Thymus (tissue), 11 donors: ENCODE results near the gene ABCG2. TPM values are rescaled to one million over a fixed set of nuclear protein-coding genes. Genes with fewer than 3 reads are reported as not detected.
A peak's percentile ranks its signal among the peaks of the same experiment; 100 is the strongest.

Source experiments
- DNase-seq, 9 donors: peaks; one replicate each; pipeline ENCODE4 v3.0.0-alpha.2; 2013; ENCODE audit warnings: low spot score in 9 of 9, low read depth in 6 of 9, missing footprints in 1 of 9
- H3K27ac ChIP-seq, 2 donors: one replicate each; pipeline ENCODE4 v1.5.1; 2013; ENCODE audit warnings: control low read depth in 1 of 2, low read depth in 1 of 2, low read length in 1 of 2, mild to moderate bottlenecking in 1 of 2, moderate library complexity in 1 of 2
- H3K27me3 ChIP-seq, 2 donors: one replicate each; pipeline ENCODE4 v1.5.1; 2013; ENCODE audit warnings: low read length in 1 of 2; ENCODE audit not compliant: control insufficient read depth in 2 of 2, insufficient read depth in 1 of 2
- H3K36me3 ChIP-seq, 2 donors: one replicate each; pipeline ENCODE4 v1.5.1; 2013; ENCODE audit warnings: low read length in 1 of 2, mild to moderate bottlenecking in 1 of 2, moderate library complexity in 1 of 2; ENCODE audit not compliant: control insufficient read depth in 2 of 2, insufficient read depth in 2 of 2
- H3K4me1 ChIP-seq, 2 donors: one replicate each; pipeline ENCODE4 v1.5.1; 2013; ENCODE audit warnings: low read length in 2 of 2; ENCODE audit not compliant: control insufficient read depth in 2 of 2, insufficient read depth in 2 of 2
- H3K4me3 ChIP-seq, 2 donors: one replicate each; pipeline ENCODE4 v1.5.1; 2013; ENCODE audit warnings: low read length in 2 of 2, control low read depth in 1 of 2, mild to moderate bottlenecking in 1 of 2
- H3K9me3 ChIP-seq, 2 donors: one replicate each; pipeline ENCODE4 v1.5.1; 2013; ENCODE audit warnings: low read length in 1 of 2, mild to moderate bottlenecking in 1 of 2; ENCODE audit not compliant: control insufficient read depth in 2 of 2, insufficient read depth in 1 of 2
- WGBS: extraction: QIAGEN DNeasy Blood & Tissue Kit; methylation state at CpG from one replicate; pipeline ENCODE4 v1.1.7; 2013; 5-methylcytosine and 5-hydroxymethylcytosine counted together
- polyA plus RNA-seq: library from polyadenylated mRNA; stranded (reverse); fragments of 200-250 nt; gene quantifications from one replicate; pipeline ENCODE4 v1.2.3, GENCODE V29; 2013
- total RNA-seq: library from RNA; stranded (reverse); fragments of 120-200 nt; gene quantifications from one replicate; pipeline ENCODE4 v1.2.4, GENCODE V29; 2013
- donor health status: healthy.

The ABCG2 gene
- total and polyA plus RNA-seq, 2 donors: 0.59 to 1.4 TPM

- no peak for DNase-seq
- Histone ChIP-seq H3K4me1 (no peaks in the 10 kb centered on the region), H3K4me3 (no peak overlapping the region), H3K9me3 (no peaks in the 10 kb centered on the region), H3K27me3 (no peaks in the 10 kb centered on the region), H3K36me3 (peaks cover 12 to 17% of the 10 kb centered on the region in 2 donors), H3K27ac (no peak overlapping the region)
- 98% methylated on average over 7 of the region's 7 CpGs for WGBS
Measured at GRCh38 chr4:88077911-88078524, 80.4 kb downstream of the ABCG2 start.

GRCh38 chr4:88075336-88075735 is 83.1 kb downstream of the ABCG2 start:
- H3K9me3 ChIP-seq: peaks cover 0 to 14% of the 10 kb centered on the region in 2 donors
- no peak overlapping the region for H3K4me3 ChIP-seq
- no peaks in the 10 kb centered on the region for H3K4me1 ChIP-seq
- peaks cover 29 to 38% of the 10 kb centered on the region in 2 donors for H3K36me3 ChIP-seq
- H3K27me3 ChIP-seq: no peaks in the 10 kb centered on the region
- no peak for DNase-seq
- H3K27ac ChIP-seq: no peak overlapping the region
- WGBS: 98% methylated on average over 9 of the region's 9 CpGs

GRCh38 chr4:88070031-88070430 is 88.4 kb downstream of the ABCG2 start:
- Histone ChIP-seq H3K27me3 (no peaks in the 10 kb centered on the region), H3K27ac (no peak overlapping the region), H3K4me3 (no peak overlapping the region), H3K9me3 (peaks cover 0 to 14% of the 10 kb centered on the region in 2 donors), H3K4me1 (no peaks in the 10 kb centered on the region), H3K36me3 (peaks cover 33 to 45% of the 10 kb centered on the region in 2 donors)
- DNase-seq: peak in 1 of 9 donors; percentile 2
- 98% methylated on average over 1 of the region's 1 CpG for WGBS

- DNase-seq: no peak
- Histone ChIP-seq H3K9me3 (no peaks in the 10 kb centered on the region), H3K27ac (no peak overlapping the region), H3K27me3 (no peaks in the 10 kb centered on the region), H3K36me3 (peaks cover 16 to 27% of the 10 kb centered on the region in 2 donors), H3K4me3 (no peak overlapping the region), H3K4me1 (no peaks in the 10 kb centered on the region)
- WGBS: 90% methylated on average over 6 of the region's 6 CpGs
Measured at GRCh38 chr4:88064410-88064809, 94.0 kb downstream of the ABCG2 start.

- Histone ChIP-seq H3K4me3 (no peak overlapping the region), H3K27me3 (no peaks in the 10 kb centered on the region), H3K4me1 (no peaks in the 10 kb centered on the region), H3K9me3 (no peaks in the 10 kb centered on the region), H3K27ac (no peak overlapping the region), H3K36me3 (peaks cover 16 to 31% of the 10 kb centered on the region in 2 donors)
- DNase-seq: no peak
- WGBS: 97% methylated on average over 5 of the region's 5 CpGs
Measured at GRCh38 chr4:88063634-88064296, 94.7 kb downstream of the ABCG2 start.

GRCh38 chr4:88062843-88063242 is 95.6 kb downstream of the ABCG2 start:
- Histone ChIP-seq H3K27me3 (no peaks in the 10 kb centered on the region), H3K4me3 (no peak overlapping the region), H3K36me3 (peaks cover 15 to 24% of the 10 kb centered on the region in 2 donors), H3K9me3 (no peaks in the 10 kb centered on the region), H3K4me1 (no peaks in the 10 kb centered on the region), H3K27ac (no peak overlapping the region)
- WGBS: 99% methylated on average over 1 of the region's 1 CpG
- no peak for DNase-seq

- no peaks in the 10 kb centered on the region for H3K4me1 ChIP-seq
- H3K4me3 ChIP-seq: no peak overlapping the region
- 98% methylated on average over 1 of the region's 1 CpG for WGBS
- no peaks in the 10 kb centered on the region for H3K9me3 ChIP-seq
- H3K36me3 ChIP-seq: peaks cover 11 to 19% of the 10 kb centered on the region in 2 donors
- H3K27me3 ChIP-seq: no peaks in the 10 kb centered on the region
- no peak overlapping the region for H3K27ac ChIP-seq
- DNase-seq: no peak
Measured at GRCh38 chr4:88062311-88062710, 96.1 kb downstream of the ABCG2 start.

GRCh38 chr4:88060431-88060830 is 98.0 kb downstream of the ABCG2 start:
- Histone ChIP-seq H3K27me3 (no peaks in the 10 kb centered on the region), H3K4me3 (no peak overlapping the region), H3K9me3 (no peaks in the 10 kb centered on the region), H3K4me1 (no peaks in the 10 kb centered on the region), H3K36me3 (peaks cover 8 to 18% of the 10 kb centered on the region in 2 donors), H3K27ac (no peak overlapping the region)
- WGBS: over 99% methylated on average over 2 of the region's 2 CpGs
- DNase-seq: no peak

- Histone ChIP-seq H3K9me3 (no peaks in the 10 kb centered on the region), H3K27me3 (no peaks in the 10 kb centered on the region), H3K36me3 (peaks cover 11 to 15% of the 10 kb centered on the region in 2 donors), H3K27ac (no peak overlapping the region), H3K4me1 (no peaks in the 10 kb centered on the region), H3K4me3 (no peak overlapping the region)
- 68% methylated on average over 2 of the region's 2 CpGs for WGBS
- DNase-seq: no peak
Measured at GRCh38 chr4:88059766-88060165, 98.7 kb downstream of the ABCG2 start.
